ENCODE measurements around the gene NCKAP1.

Gene NCKAP1

GRCh38 chr2:183040604-183041003 is 2.3 kb upstream of the NCKAP1 start:
- Histone ChIP-seq H4K20me1 (peaks cover 0 to 23% (median 0%) of the 10 kb centered on the region in 11 experiments; a peak in 8 of 22 replicates), H3K9ac (no peak overlapping the region), H3K9me3 (replicated peaks in 1 of 11) (peaks cover 9 to 34% (median 17%) of the 10 kb centered on the region in 11 experiments), H3K4me1 (peaks cover 0 to 16% (median 3%) of the 10 kb centered on the region in 10 experiments; a peak in 8 of 20 replicates), H3K27ac (no peak overlapping the region), H3K27me3 (peaks cover 24 to 99% (median 36%) of the 10 kb centered on the region in 11 experiments), H3K4me3 (no peak overlapping the region), H3K4me2 (no peak overlapping the region), H3K36me3 (no peaks in the 10 kb centered on the region)
- TF ChIP-seq Cebpa-rat (IDR thresholded peaks at IDR 0.05) = no peak

- Histone ChIP-seq H4K20me1 (peaks cover 0 to 29% (median 0%) of the 10 kb centered on the region in 11 experiments; a peak in 8 of 22 replicates), H3K36me3 (no peaks in the 10 kb centered on the region), H3K4me3 (no peak overlapping the region), H3K4me1 (peaks cover 0 to 18% (median 4%) of the 10 kb centered on the region in 10 experiments; a peak in 8 of 20 replicates), H3K9ac (no peak overlapping the region), H3K27me3 (peaks cover 24 to 100% (median 60%) of the 10 kb centered on the region in 11 experiments), H3K9me3 (replicated peaks in 1 of 11) (peaks cover 9 to 19% (median 17%) of the 10 kb centered on the region in 11 experiments), H3K27ac (no peak overlapping the region), H3K4me2 (no peak overlapping the region)
- no peak for TF ChIP-seq Cebpa-rat (IDR thresholded peaks at IDR 0.05)
These were observed 510 bp downstream of the NCKAP1 start for GRCh38 chr2:183037553-183038340.

DNA sequence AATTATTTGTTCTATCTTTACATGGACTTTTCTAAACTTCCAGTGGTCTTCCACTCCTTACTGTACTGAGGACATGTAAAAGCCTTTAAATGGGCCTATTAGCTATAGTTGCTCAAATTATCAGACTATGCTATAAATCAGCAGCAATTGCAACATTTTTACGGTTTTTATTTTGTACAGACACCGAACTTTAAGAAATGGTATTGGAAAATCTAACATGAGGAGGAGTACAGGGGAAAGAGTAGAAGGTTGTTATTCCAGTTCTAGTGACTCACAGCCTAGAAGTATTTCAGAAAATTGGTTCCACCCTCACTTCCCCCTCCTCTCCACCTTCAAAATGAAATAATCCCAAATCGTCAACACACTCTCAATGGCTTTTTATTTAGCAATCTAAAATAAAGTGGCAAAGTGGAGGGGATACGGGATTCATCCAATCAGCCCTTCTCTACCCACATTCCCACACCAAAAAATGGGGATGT is 1.1 kb downstream of the NCKAP1 start:
- peaks cover 9 to 19% (median 17%) of the 10 kb centered on the region in 11 experiments for H3K9me3 ChIP-seq (replicated peaks in 1 of 11)
- H3K4me3 ChIP-seq = no peak overlapping the region
- no peak overlapping the region for H3K9ac ChIP-seq
- H4K20me1 ChIP-seq = peaks cover 0 to 33% (median 0%) of the 10 kb centered on the region in 11 experiments; a peak in 8 of 22 replicates
- TF ChIP-seq Cebpa-rat (IDR thresholded peaks at IDR 0.05) = no peak
- peaks cover 0 to 18% (median 4%) of the 10 kb centered on the region in 10 experiments; a peak in 8 of 20 replicates for H3K4me1 ChIP-seq
- peaks cover 24 to 100% (median 62%) of the 10 kb centered on the region in 11 experiments for H3K27me3 ChIP-seq
- H3K4me2 ChIP-seq = peak overlapping the region in 1 of 11 experiments; percentile 1; a peak in 1 of 22 replicates
- H3K27ac ChIP-seq = no peak overlapping the region
- H3K36me3 ChIP-seq = no peaks in the 10 kb centered on the region

DNA sequence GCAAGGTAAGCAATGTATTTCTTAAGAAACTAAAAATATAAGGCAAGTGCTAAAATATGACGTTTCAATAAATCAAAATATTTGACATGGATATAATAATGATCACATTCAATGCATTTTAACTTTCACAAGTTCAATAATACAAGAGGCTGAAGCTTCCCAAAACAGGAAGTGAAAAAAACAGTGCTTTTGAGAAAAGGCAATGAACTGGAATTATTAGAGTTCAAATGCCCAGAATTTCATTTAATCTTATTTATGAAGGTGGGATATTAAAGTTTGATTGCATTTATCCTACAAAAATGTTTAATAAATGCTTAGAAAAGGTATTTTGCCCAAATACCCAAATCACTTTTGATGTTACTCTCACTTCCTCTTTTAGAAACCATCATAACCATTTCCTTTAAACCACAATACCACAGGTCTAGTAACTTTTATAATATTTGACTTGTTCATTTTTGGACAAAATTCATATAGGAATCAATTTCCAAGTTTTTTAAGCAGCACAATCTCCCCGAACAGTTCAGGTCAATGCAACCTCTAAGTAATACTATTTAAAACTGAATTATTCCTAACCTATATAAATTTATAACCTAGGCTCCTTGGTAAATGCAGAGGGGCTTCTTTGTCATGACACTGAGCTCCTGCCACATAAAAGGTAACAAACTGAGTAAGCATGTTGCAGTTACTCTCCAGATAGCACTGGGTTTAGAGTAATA is 2.1 kb downstream of the NCKAP1 start:
- TF ChIP-seq Cebpa-rat (IDR thresholded peaks at IDR 0.05) = no peak
- peak overlapping the region in 2 of 11 experiments; percentile 1 to 3; a peak in 3 of 22 replicates for H3K4me2 ChIP-seq
- H3K36me3 ChIP-seq = no peaks in the 10 kb centered on the region
- H3K9ac ChIP-seq = no peak overlapping the region
- H3K4me1 ChIP-seq = peaks cover 0 to 18% (median 4%) of the 10 kb centered on the region in 10 experiments; a peak in 8 of 20 replicates
- peaks cover 0 to 33% (median 0%) of the 10 kb centered on the region in 11 experiments; a peak in 8 of 22 replicates for H4K20me1 ChIP-seq
- peaks cover 9 to 19% (median 17%) of the 10 kb centered on the region in 11 experiments for H3K9me3 ChIP-seq (replicated peaks in 1 of 11)
- H3K27me3 ChIP-seq = peaks cover 24 to 100% (median 62%) of the 10 kb centered on the region in 11 experiments
- no peak overlapping the region for H3K4me3 ChIP-seq
- H3K27ac ChIP-seq = no peak overlapping the region

- Histone ChIP-seq H3K27ac (no peak overlapping the region), H3K9me3 (replicated peaks in 1 of 11) (peaks cover 9 to 19% (median 17%) of the 10 kb centered on the region in 11 experiments), H3K27me3 (peaks cover 24 to 100% (median 62%) of the 10 kb centered on the region in 11 experiments), H3K4me1 (peaks cover 0 to 18% (median 4%) of the 10 kb centered on the region in 10 experiments; a peak in 8 of 20 replicates), H3K4me2 (peak overlapping the region in 1 of 11 experiments; percentile 3; a peak in 1 of 22 replicates), H3K9ac (no peak overlapping the region), H3K36me3 (no peaks in the 10 kb centered on the region), H4K20me1 (peaks cover 0 to 33% (median 0%) of the 10 kb centered on the region in 11 experiments; a peak in 8 of 22 replicates), H3K4me3 (no peak overlapping the region)
- no peak for TF ChIP-seq Cebpa-rat (IDR thresholded peaks at IDR 0.05)
These were observed 2.8 kb downstream of the NCKAP1 start for GRCh38 chr2:183035298-183035953.

- Histone ChIP-seq H4K20me1 (peaks cover 0 to 33% (median 0%) of the 10 kb centered on the region in 11 experiments; a peak in 8 of 22 replicates), H3K4me3 (no peak overlapping the region), H3K9me3 (replicated peaks in 1 of 11) (peaks cover 9 to 19% (median 17%) of the 10 kb centered on the region in 11 experiments), H3K4me2 (no peak overlapping the region), H3K36me3 (no peaks in the 10 kb centered on the region), H3K27me3 (peaks cover 24 to 100% (median 62%) of the 10 kb centered on the region in 11 experiments), H3K27ac (no peak overlapping the region), H3K4me1 (peaks cover 0 to 18% (median 4%) of the 10 kb centered on the region in 10 experiments; a peak in 8 of 20 replicates), H3K9ac (no peak overlapping the region)
- TF ChIP-seq Cebpa-rat (IDR thresholded peaks at IDR 0.05) = no peak
These were observed 3.5 kb downstream of the NCKAP1 start for GRCh38 chr2:183034806-183035205.

DNA sequence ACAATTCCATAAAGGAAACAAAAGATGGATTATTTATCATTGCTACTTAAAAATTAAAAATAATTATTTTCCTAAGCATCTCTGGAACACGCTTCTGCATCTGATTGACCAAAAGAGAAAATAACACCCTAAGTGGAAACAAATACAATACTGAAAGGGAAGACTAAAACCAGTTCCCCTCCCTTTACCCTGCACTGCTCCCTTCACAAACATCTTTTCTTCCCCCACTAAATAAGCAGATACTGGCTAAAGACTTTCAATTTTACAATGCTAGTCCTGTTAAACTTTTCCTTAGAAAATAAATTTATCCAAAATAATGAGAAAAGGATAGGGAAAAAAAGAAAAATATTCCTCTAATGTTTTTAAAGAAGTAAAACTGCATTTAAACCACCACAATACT is 4.3 kb downstream of the NCKAP1 start:
- Histone ChIP-seq H3K9ac (no peak overlapping the region), H3K9me3 (replicated peaks in 1 of 11) (peaks cover 7 to 16% (median 15%) of the 10 kb centered on the region in 11 experiments), H3K27me3 (peaks cover 23 to 100% (median 53%) of the 10 kb centered on the region in 11 experiments), H3K4me3 (no peak overlapping the region), H4K20me1 (peaks cover 0 to 33% (median 0%) of the 10 kb centered on the region in 11 experiments; a peak in 8 of 22 replicates), H3K4me1 (peaks cover 0 to 18% (median 4%) of the 10 kb centered on the region in 10 experiments; a peak in 8 of 20 replicates), H3K27ac (no peak overlapping the region), H3K36me3 (no peaks in the 10 kb centered on the region), H3K4me2 (no peak overlapping the region)
- no peak for TF ChIP-seq Cebpa-rat (IDR thresholded peaks at IDR 0.05)

All from BLaER1 treated with 17β-estradiol and CSF1 and Interleukin-3, amounts not matched to agents 10 nM and 100 nM (cell line).